Ovary (tissue), 9 donors: ENCODE results near the gene SLC18A3. TPM values are rescaled to one million over a fixed set of nuclear protein-coding genes. Genes with fewer than 3 reads are reported as not detected.

ENCODE experiments used
- DNase-seq, 5 donors: peaks; one replicate each; pipeline ENCODE4 v3.0.0-alpha.2; 2019 to 2020
- H3K27ac ChIP-seq, 2 donors: fragments of 200-600 bp; one replicate each; pipeline versions ENCODE4 v1.5.1 to v1.8.0; 2019 to 2022
- H3K27me3 ChIP-seq: fragments of 200-600 bp; one replicate; pipeline ENCODE4 v1.8.0; 2022
- H3K36me3 ChIP-seq: fragments of 200-600 bp; sonication (generic); one replicate; pipeline ENCODE4 v1.5.1; 2019
- H3K4me1 ChIP-seq: one replicate; pipeline ENCODE4 v1.8.1; 2013; ENCODE audit warnings: mild to moderate bottlenecking, moderate library complexity; ENCODE audit not compliant: insufficient read depth
- H3K4me3 ChIP-seq: fragments of 200-600 bp; sonication (generic); one replicate; pipeline ENCODE4 v1.5.1; 2017
- H3K9me3 ChIP-seq, 2 donors: fragments of 200-600 bp in 1 of 2; sonication (generic) in 1 of 2; one replicate each; pipeline versions ENCODE4 v1.5.1 to v1.8.1; 2013 to 2019; ENCODE audit warnings: mild to moderate bottlenecking in 1 of 2, moderate library complexity in 1 of 2
- CTCF ChIP-seq, 3 donors: fragments of 450-650 bp in 2 of 3; fragments of 200-600 bp in 1 of 3; IDR thresholded peaks; one replicate each; pipeline versions ENCODE4 v1.5.1 to v1.8.0; 2016 to 2022; ENCODE audit warnings: antibody characterized with exemption in 3 of 3, mild to moderate bottlenecking in 1 of 3
- EP300 ChIP-seq: sonication (generic); formaldehyde crosslinking; IDR thresholded peaks from one replicate; pipeline ENCODE4 v1.6.1; 2017; ENCODE audit warnings: antibody characterized with exemption
- POLR2A ChIP-seq: fragments of 450-650 bp; IDR thresholded peaks from one replicate; pipeline ENCODE4 v1.6.1; 2017; ENCODE audit warnings: antibody characterized with exemption, mild to moderate bottlenecking, moderate library complexity
- WGBS, 3 donors: extraction: QIAGEN DNeasy Blood & Tissue Kit in 1 of 3; methylation state at CpG; one replicate each; pipeline versions ENCODE4 v1.1.5 to v1.1.7; 2013 to 2017; 5-methylcytosine and 5-hydroxymethylcytosine counted together
- intact Hi-C, 4 donors: fragments of 100-400 bp; cut with DNase I; formaldehyde crosslinking; loops; one replicate each; pipeline versions ENCODE4 v1.11.0 to v1.15.1; 2022 to 2023
- polyA plus RNA-seq, 2 donors: library from polyadenylated mRNA; stranded (reverse); fragments of 200-250 nt in 1 of 2; fragments of 350-450 nt in 1 of 2; fragmentation: Illumina TruSeq in 1 of 2; extraction: RNeasy Lipid Tissue Mini Kit (QIAGEN cat#74804) in 1 of 2; gene quantifications; one replicate each; pipeline ENCODE4 v1.2.3, GENCODE V29; 2013 to 2014
- total RNA-seq, 7 donors: library from RNA; depleted of rRNA in 2 of 7; stranded (reverse); fragments of >200 nt in 2 of 7; fragmentation: NEBNext Ultra II Directional in 3 of 7; extraction: Animal tissue kit (Norgen Biotek cat#: 25700) in 3 of 7; gene quantifications; one replicate each; pipeline versions ENCODE4 v1.1.0 to v1.2.4, GENCODE V29; 2016 to 2023
- donor health status: DM: no; HTN: no; CAD: no; lungs with moderate emphysema.
- donor health status: DM: no; HTN: no; CAD: no.
- donor health status: Bipolar disorder and iron deficiency.
- donor health status: DM: yes; HTN: yes; CAD: no.
- donor health status: DM: no; HTN: no; CAD: no.
- donor health status: DM: yes; HTN: yes; CAD: no.

The SLC18A3 gene
- total and polyA plus RNA-seq, 9 donors: not detected

DNA sequence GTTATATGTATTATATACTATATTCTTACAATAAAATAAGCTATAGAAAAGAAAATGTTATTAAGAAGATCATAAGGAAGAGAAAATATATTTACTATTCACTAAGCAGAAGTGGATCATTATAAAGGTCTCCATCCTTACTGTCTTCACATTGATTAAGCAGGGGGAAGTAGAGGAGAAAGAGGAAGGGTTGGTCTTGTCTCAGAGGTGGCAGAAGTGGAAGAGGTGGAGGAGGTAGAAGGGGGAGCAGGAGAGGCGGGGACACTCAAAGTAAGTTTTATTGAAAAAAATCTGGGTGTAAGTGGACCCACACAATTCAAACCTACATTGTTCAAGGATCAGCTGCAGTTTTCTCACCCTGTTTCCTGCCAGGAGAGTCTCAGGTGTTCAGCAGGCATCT lies 42.3 kb upstream of the SLC18A3 start:
- Histone ChIP-seq H3K27ac (no peak overlapping the region), H3K9me3 (no peaks in the 10 kb centered on the region), H3K4me1 (no peaks in the 10 kb centered on the region), H3K36me3 (no peaks in the 10 kb centered on the region), H3K4me3 (no peak overlapping the region), H3K27me3 (no peaks in the 10 kb centered on the region)
- 79 to 89% (median 85%) methylated on average over 1 of the region's 1 CpG for WGBS, 3 donors
- no peak for DNase-seq
- intact Hi-C loops: no loop called here
- TF ChIP-seq POLR2A: no peak
- no peak for TF ChIP-seq CTCF (IDR thresholded peaks at IDR 0.05)
- no peak for TF ChIP-seq EP300

DNA sequence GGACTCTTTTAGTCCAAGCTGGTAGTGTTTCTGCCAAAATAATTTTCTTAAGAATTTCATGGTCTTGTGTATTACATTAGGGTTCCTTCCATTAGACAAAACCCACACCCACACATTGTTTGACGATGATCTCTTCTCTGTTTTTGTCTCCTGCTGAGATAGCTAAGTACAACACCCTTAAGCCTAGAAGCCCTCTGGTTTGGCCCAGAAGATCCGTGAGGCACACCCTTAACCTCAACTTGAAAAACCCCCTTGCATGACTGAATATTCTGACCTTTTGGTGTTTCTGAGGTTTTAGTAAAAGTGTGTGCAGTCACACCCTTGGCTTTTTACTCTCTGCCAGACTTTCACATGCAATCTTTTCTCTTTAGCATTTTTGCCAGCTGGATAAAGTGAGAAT lies 41.9 kb upstream of the SLC18A3 start:
- DNase-seq: no peak
- Histone ChIP-seq H3K4me1 (no peaks in the 10 kb centered on the region), H3K4me3 (no peak overlapping the region), H3K27ac (no peak overlapping the region), H3K36me3 (no peaks in the 10 kb centered on the region), H3K27me3 (no peaks in the 10 kb centered on the region), H3K9me3 (no peaks in the 10 kb centered on the region)
- TF ChIP-seq POLR2A: no peak
- TF ChIP-seq EP300: no peak
- no peak for TF ChIP-seq CTCF (IDR thresholded peaks at IDR 0.05)
- WGBS, 3 donors: 22 to 51% (median 32%) methylated on average over 2 of the region's 2 CpGs
- intact Hi-C loops: no loop called here

GRCh38 chr10:49569031-49569631 lies 41.0 kb upstream of the SLC18A3 start:
- no peak overlapping the region for H3K4me3 ChIP-seq
- no peak overlapping the region for H3K27ac ChIP-seq
- H3K36me3 ChIP-seq: no peaks in the 10 kb centered on the region
- no peak for DNase-seq
- TF ChIP-seq POLR2A (no peak), EP300 (no peak)
- H3K9me3 ChIP-seq: no peaks in the 10 kb centered on the region
- 34 to 38% (median 35%) methylated on average over 3 of the region's 3 CpGs for WGBS, 3 donors
- intact Hi-C loops: no loop called here
- no peaks in the 10 kb centered on the region for H3K27me3 ChIP-seq
- H3K4me1 ChIP-seq: no peaks in the 10 kb centered on the region

DNA sequence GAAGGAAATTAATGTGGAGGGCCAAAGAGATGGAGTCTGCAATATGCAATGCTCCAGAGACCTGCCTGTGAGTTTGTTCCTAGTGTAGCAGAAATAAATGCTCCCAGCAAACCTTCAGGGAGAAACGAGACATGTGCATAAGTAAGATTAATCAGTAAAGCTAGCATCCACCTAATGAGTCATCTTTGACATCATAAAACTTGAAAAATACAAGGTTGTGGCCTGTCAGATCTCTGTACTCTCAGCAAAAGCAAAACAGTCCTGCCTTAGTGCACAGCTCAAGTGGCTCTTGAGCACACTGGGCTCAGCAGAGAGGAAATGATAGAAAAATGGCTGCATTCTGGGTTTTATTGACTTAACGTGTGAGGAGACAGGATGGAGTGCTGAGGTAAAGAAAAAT lies 38.7 kb upstream of the SLC18A3 start:
- intact Hi-C loops: no loop called here
- Histone ChIP-seq H3K9me3 (no peaks in the 10 kb centered on the region), H3K27me3 (no peaks in the 10 kb centered on the region), H3K36me3 (no peaks in the 10 kb centered on the region), H3K4me3 (no peak overlapping the region), H3K4me1 (no peaks in the 10 kb centered on the region), H3K27ac (no peak overlapping the region)
- WGBS, 3 donors: 33 to 42% (median 40%) methylated on average over 2 of the region's 2 CpGs
- TF ChIP-seq CTCF (IDR thresholded peaks at IDR 0.05) (no peak), POLR2A (no peak), EP300 (no peak)
- no peak for DNase-seq

- intact Hi-C loops: no loop called here
- TF ChIP-seq CTCF (IDR thresholded peaks at IDR 0.05) (no peak), POLR2A (no peak), EP300 (no peak)
- Histone ChIP-seq H3K27ac (no peak overlapping the region), H3K27me3 (no peaks in the 10 kb centered on the region), H3K9me3 (no peaks in the 10 kb centered on the region), H3K4me3 (no peak overlapping the region), H3K36me3 (no peaks in the 10 kb centered on the region), H3K4me1 (no peaks in the 10 kb centered on the region)
- 50 to 65% (median 60%) methylated on average over 9 of the region's 9 CpGs for WGBS, 3 donors
- no peak for DNase-seq
Measured at GRCh38 chr10:49572594-49573114, 37.5 kb upstream of the SLC18A3 start.
